B cell (primary cell): ENCODE results near the gene ZSWIM6.

ENCODE experiments used
- EZH2 ChIP-seq: IDR thresholded peaks from 2 replicates; pipeline ENCODE4 v1.6.1; 2012; ENCODE audit warnings: borderline replicate concordance, low read depth, mild to moderate bottlenecking, moderate library complexity, low read length; ENCODE audit not compliant: insufficient read depth, poor library complexity, severe bottlenecking
- TF ChIP-seq, protein P1 (sequence below): fragments of 200-600 bp; IDR thresholded peaks from one replicate; pipeline ENCODE4 v1.8.0; 2022; ENCODE audit warnings: antibody characterized with exemption, mild to moderate bottlenecking

GRCh38 chr5:61498121-61498520 is 166.1 kb downstream of the ZSWIM6 start:
- TF ChIP-seq, protein P1, sequence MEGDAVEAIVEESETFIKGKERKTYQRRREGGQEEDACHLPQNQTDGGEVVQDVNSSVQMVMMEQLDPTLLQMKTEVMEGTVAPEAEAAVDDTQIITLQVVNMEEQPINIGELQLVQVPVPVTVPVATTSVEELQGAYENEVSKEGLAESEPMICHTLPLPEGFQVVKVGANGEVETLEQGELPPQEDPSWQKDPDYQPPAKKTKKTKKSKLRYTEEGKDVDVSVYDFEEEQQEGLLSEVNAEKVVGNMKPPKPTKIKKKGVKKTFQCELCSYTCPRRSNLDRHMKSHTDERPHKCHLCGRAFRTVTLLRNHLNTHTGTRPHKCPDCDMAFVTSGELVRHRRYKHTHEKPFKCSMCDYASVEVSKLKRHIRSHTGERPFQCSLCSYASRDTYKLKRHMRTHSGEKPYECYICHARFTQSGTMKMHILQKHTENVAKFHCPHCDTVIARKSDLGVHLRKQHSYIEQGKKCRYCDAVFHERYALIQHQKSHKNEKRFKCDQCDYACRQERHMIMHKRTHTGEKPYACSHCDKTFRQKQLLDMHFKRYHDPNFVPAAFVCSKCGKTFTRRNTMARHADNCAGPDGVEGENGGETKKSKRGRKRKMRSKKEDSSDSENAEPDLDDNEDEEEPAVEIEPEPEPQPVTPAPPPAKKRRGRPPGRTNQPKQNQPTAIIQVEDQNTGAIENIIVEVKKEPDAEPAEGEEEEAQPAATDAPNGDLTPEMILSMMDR = no peak
- no peak for TF ChIP-seq EZH2
